Medulla oblongata (tissue), 1 donor: ENCODE measurements around the gene RNF43.
"Not testable (repeated sequence)": the region's sequence is repeated elsewhere in the genome, so short reads cannot be mapped to it uniquely, and the experiment has no call there.

ENCODE experiments used
- DNase-seq: peaks from one replicate; pipeline ENCODE4 v3.0.0-alpha.2; 2015; ENCODE audit errors: extremely low spot score

The RNF43 gene

DNA sequence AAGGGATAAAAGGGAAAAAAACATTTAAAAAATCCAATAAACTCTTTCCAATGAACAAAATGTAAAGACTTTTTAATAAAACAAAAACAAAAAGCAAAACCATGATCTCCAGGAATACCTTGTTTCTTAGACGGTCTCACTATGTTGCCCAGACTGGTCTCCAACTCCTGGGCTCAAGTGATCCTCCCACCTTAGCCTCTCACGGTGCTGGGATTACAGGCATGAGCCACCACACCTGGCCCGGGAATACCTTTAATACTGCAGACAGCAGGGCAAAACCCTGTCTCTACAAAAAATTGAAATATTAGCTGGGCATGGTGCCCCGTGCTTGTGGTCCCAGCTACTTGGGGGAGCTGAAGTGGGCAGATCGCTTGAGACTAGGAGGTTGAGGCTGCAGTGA lies 7.9 kb downstream of the RNF43 start:
- DNase-seq = no peak

DNA sequence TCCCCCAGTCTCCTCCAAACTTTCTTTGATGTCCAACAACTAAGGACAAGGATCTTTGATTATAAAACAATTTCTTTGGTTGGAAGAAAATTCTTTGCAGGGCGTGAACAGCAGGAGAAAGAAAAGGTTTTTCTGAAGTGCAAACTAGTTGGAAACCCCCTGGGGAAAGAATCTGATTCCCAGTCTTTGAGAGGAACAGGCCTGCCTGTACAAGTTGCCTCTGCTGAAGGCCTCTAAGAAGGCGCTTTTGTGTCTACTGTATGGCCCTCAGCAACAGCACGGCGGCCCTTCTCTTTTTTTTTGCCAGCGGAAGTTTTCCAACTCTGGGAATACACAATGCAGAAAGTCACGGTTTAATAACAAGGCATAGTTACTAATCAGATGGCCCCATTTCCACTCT lies 14.0 kb downstream of the RNF43 start:
- no peak for DNase-seq

DNA sequence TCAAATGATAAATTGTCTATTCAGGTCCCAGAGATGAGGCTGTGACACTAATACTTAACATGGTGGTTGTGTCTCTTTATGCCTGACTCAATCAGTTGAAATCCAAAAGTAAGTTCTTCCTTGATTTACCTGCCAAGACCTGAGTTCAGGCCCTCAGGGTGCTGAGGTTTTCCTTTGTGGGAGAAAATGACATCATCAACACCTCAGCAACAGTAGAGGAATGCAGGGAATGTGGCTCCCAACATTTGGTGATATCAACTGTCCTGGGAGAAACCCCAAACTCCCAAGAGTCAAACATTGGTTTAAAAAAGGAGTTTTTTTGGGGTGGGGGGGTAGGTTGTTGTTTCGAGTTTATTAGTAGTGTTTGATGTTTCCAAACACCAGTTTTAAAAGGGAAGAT lies 14.7 kb downstream of the RNF43 start:
- DNase-seq = no peak

DNA sequence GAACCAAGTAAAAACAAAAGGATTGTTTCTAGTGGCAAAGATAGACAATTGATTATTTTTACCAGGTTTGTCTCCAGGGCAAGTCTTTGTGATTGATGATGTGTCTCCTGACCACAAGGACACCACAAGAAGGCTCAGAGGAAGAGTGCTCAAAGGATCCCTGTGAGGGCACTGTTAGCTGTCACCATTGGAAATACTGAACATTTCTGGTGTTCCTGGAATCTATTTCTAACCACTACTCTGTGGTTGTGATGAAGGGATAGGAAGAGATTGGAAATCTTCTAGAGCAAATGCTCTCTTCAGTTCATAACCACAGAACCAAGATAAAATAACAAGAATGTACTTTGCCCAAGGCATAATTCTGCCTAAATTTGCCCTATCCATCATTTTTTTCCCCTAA lies 15.3 kb downstream of the RNF43 start:
- no peak for DNase-seq

DNA sequence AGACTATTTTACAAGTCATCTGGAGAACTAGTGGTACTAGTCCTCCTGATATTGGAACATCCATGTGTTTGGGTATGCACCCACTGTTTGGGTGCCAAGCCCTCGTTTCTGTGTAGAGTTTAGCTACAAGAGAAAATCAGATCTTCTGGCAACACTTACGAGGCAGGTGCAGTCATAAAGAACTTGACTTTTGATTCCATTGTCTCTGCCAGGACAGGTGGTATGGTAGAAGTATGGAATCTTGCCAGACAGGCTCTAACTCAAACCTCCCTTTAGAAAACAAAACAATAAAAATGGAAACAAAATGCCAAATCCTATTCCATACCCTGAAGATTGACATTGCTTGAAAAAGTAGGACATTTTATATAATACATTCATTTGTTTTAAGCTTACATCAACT lies 16.0 kb downstream of the RNF43 start:
- no peak for DNase-seq

DNA sequence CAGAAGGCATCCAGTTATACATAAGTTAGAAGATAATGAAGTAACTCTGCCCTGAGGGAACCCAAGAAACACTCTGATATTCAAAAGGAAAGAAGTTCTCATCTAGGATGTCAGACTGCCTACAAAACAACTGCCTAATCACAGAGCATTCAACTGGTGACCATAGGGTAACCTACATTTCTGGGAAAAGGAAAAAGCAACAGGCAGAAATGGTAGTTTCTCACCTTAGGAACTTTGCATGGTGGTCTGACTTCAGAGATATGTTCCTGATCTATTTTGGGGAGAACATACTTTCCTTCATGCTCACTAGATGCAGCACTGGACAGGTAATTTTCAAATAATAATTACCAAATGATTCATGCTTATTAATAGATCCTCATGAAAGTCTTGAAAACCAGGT lies 16.5 kb downstream of the RNF43 start:
- no peak for DNase-seq

DNA sequence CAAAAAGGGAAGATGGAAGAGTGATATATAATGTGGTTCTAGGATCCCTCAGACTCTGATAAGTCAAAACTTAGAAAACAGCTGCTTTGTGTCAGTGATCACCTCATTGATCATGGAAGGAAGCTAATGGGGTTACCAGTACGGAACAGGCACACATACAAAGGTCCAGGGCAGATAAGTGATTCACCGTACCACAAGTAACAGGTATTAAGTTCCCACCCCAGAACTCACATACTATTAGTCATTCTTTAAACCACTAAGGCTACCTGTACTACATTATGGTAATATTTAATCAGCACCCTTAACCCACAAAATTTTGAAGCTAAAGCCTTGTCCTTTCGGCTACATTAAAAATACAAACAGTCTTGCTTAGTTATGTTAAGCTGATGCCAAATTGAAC lies 17.4 kb downstream of the RNF43 start:
- no peak for DNase-seq

DNA sequence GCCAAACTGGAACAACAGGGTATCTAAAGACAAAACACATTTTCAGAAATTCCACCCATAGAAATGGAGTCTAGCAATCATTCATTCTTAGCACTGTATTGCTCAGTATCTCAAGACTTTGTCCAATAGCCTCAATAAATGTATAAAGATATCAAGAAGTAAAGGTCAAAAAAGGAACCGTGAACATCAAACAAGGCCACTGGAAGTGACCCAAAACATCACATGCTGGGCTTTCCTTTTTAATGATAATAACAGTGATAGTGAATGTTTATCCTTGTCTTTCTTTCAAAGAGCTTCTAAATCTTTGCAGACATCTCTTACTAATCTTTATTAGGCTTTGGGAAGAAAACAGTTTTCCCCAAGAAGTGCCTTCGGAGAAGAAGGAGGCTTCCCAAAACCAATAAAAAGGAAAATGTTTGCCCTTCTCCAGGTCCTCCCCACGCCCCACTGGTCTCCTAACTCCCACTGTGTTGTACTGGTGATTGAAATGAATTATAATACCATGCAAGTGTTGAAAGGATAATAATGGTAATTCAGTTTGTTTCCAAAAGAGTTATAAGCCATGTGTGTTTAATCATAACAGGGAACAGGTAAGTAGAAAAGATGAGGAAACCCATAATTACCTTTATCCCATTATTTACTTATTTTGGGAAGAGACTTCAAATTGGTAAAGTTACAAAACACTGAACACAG lies 18.6 kb downstream of the RNF43 start:
- DNase-seq = no peak

DNA sequence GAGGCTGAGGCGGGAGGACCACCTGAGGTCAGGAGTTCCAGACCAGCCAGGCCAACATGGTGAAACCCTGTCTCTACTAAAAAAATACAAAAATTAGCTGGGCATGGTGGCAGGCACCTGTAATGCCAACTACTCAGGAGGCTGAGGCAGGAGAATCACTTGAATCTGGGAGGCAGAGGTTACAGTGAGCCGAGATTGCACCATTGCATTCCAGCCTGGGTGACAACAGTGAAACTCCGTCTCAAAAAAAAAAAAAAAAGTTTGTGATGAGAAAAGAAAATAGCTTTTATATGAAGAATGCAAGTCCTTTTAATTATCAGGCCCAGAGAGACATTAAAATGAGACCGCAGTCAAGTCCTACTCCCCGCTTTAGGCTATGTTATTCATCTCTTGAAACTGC lies 19.9 kb downstream of the RNF43 start:
- not testable (repeated sequence) for DNase-seq

DNA sequence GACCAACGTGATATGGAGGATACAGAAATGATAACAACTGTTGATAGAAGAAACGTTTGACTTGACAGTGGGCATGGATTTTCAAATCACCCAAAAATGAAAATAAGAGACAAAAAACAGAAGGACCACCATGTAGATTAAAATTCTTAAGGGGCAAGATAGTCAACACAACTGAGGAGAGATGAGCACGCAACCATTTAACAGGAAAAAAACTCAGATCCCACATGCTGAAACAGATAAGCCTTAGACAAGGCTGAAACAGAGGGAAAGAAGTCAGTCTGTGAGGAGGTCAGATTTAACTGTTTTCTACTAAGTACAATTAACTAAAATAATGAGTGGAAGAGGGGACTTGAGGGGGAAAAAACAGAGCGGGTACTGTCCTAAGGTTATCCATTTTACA lies 21.2 kb downstream of the RNF43 start:
- DNase-seq = no peak

DNA sequence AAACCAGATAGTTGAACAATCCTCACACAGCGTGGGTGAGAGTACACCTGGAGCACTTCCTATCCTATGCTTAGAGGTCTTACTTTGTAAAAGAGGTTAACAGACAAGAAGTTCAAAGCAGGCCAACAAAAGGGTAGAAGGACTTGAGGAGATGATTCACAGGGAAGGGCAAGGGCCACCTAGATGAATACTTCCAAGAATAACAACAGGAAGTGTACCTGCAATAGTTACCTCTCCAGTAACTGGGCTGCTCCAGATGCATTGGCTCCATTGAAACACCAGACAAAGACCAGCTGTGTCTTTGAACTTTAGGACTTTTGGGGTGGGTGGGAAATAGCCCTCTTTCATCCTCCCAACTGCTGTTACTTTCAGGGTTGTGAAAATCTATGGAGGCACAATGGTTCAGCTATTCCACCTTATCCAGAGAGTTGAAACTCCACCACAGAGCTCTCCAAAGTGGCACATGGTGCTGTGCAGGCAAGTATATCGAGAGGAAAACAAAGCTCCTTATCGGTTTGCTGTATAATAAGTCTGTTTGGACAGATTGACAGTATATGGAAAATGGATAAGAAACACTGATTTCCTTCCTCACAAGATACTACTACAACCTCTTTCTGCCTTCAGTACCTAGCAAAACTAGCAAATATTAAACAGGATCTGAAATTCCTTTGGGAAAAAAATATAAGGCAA lies 22.7 kb downstream of the RNF43 start:
- DNase-seq = no peak

DNA sequence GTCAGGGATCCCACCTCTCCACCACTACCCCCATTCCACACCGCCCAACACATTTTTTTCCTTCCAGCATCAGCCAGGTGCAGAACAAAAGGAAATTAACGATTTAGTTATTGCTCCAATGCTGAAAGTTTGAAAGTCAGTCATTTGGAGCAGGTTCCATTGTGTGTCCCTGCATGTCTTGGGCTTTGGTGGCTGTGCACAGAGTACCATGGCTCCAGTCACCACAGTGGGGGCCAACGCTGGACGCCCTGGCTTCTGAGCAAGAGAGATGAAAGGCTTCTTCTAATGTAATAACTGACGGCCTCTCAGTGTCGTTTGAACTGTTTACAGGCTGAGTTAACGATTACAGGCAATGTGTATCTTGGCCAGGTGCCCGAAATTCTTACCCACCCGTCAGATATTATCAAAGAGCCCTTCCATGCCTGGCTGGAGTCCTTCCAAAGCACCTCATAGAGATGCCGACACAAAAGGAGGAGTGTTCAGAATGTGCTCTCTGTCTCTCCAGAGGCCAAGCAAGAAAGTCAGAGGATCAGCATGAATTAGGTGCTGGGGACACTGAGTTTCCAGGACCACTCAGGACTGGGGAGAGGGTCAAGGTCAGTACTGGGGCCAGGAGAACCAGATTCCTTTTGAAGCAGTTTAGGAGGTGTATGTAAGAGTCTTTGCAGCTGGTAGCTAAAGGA lies 25.9 kb downstream of the RNF43 start:
- DNase-seq = no peak

DNA sequence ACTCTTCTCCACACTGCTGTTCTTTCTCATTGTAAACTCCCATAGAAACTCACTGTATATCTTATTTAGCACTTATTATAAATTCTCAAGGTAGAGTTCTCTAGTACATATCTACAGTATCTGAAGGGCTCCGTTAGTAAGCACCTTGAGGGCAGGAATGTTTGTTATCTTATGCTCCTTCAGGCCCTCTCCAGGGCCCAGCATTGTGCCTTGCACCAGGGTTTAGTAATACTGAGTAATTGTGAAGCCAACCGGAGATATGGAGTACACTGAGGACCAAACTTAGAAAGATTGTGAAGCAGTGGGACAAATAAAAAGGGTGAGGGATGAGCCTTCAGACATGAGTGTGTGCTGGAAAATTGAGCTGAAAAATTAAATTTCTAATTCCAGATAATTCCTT lies 26.4 kb downstream of the RNF43 start:
- no peak for DNase-seq

DNA sequence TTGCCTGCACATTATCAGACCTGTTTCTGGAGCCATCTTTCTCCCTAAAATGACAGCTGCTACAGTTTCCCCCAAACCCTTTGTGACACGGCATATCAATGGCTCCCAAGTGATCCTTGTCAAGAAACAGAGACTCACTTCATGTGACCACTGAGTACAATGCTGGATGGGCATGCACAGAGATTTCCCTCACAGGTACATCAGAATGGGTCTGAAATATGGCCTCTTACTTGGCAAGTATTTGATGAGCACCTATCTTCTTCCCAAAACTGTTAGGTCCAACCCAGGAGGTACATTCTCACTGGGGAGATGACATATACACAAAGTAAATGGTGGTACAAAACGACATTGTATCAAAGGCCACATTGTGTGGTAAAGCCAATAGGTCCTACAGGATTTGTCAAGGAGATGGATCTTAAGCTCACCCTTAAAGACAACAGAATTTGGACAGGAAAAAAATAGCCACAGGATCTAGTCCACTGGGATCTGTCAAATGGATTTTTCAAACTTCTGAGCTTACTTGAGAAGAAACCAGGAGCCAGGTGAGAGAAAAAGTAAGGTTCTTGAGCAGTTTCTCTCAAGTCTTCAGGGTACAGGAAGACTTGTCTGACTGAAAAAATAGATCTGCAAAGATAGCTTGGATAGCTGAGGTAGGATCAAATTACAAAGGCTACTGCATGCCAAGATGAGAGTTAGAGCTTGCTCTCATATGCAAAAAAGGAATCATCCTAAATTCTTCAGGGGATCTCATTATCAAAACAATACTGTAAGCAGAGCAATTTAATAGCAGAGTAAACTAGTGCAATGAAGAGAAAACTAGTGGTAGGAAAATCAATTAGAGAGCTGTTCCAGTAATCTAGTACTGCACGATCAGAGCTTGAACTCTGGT lies 28.8 kb downstream of the RNF43 start:
- DNase-seq = no peak

DNA sequence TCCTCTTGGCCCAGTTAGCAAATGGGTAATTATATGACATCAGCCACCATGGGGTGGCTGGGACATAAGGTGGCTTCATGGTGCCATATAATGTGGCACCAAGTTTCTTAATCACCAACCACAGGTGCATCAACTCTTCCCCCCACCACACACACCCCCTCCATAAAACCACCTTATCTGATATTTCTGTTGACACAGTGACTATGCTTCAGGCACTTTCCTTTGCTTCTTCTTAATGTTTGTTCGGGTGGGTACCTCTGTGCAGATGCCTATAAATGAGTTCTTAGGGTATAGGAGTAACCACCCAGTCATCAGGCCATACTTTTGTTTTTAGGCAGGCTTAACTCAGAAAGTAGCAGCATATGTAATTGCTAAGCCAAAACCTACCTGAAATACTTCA lies 29.5 kb downstream of the RNF43 start:
- no peak for DNase-seq

DNA sequence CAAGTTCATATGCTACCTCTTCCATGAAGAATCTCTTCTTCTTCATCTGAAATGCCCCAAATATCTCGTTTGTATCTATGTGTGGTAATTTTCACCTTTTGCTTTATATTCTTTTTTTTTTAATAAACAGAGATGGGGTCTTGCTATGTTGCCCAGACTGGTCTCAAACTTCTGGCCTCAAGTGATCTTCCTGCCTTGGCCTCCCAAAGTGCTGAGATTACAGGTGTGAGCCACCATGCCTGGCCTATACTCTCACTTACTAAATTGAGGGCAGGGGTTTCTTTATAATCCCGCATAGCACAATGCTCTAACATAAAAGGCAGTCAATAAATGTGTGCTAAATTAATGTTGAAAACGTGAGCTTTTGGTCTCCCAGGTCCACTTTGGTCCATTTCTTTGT lies 30.6 kb downstream of the RNF43 start:
- DNase-seq = no peak

DNA sequence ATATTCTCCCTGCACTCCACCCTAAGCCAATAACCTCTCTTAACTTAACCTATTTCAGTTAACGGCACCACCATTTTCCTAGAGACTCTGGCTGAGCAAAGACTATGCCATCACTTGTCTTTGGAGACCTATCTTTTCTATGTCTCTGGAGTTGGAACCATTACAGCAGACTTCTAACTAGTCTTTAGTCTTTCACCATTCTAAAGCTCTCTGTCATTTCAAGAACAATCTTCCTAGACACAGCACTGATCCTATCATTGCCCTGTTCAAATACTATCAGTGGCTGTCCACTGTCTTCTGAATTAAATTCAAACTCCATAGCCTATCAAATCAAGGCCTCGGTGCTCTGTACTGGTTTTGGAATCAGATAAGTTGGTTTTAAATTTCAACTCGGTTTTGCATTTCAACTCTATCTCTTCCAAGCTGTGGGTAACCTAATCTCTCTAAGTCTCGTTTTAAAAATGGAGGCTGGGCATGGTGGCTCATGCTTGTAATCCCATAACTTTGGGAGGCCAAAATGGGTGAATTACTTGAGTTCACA lies 31.9 kb downstream of the RNF43 start:
- no peak for DNase-seq

DNA sequence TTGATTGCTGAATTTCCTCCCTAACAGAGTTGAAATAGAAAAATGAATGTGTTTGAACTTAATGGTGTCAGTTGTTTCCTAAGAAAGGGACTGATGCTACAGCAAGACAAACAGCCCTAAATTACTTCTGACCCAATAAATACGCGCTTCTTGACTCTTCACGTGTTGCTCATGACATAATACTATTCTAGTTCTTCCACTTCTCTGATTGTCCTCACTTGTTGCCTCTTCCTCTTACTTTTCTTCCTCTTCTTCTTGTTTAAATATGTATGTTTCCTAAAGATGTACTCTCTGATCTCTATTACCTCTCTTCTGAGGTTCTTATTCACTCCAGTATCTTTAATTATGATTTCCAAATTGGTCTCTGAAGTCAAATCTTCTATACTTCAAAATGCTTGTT lies 32.4 kb downstream of the RNF43 start:
- peak; percentile 24 for DNase-seq

DNA sequence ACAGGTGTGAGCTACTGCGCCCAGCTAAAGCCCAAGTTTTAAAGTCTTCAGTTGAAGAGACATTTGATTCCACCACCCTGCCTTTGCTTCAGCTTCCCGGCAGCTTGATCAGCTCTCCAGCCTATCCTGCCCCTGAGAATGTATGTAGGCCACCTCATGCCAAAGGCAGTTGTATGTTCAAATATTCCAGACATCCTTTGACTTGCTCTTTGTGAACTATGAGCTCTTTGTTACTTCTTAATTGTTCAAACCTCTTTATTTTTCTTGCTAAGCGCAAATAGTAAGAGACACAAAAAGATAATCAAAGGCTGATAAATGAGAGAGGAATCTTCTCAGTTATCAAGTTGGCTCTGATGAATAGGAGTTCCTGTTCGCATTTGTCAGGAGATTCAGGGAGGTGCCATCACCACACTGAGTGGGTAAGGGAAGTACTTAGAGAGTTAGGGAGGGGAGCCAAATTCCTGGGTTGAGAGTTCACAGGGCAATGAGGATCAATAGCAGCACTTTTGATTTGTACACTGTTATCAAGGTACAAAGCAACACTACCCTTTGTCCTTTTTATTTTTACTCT lies 33.4 kb downstream of the RNF43 start:
- DNase-seq = peak; percentile 12

DNA sequence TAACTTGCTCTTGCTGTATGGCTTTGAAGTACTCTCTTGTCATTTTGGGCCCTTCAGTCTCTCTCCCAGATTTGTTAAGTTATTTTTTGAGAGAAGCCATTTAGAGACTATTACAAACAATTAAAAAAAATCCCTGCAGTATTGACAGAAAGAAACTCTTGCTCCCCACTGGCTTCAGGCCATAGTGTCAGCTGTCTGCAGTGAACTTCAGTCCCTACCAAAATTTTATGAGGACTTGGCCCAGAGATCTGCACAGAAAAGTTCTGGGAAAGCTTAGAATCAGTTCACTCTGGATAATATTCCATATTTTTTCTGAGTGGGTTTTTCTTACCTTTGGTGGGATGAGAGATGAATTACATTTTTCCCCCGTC lies 34.5 kb downstream of the RNF43 start:
- no peak for DNase-seq

DNA sequence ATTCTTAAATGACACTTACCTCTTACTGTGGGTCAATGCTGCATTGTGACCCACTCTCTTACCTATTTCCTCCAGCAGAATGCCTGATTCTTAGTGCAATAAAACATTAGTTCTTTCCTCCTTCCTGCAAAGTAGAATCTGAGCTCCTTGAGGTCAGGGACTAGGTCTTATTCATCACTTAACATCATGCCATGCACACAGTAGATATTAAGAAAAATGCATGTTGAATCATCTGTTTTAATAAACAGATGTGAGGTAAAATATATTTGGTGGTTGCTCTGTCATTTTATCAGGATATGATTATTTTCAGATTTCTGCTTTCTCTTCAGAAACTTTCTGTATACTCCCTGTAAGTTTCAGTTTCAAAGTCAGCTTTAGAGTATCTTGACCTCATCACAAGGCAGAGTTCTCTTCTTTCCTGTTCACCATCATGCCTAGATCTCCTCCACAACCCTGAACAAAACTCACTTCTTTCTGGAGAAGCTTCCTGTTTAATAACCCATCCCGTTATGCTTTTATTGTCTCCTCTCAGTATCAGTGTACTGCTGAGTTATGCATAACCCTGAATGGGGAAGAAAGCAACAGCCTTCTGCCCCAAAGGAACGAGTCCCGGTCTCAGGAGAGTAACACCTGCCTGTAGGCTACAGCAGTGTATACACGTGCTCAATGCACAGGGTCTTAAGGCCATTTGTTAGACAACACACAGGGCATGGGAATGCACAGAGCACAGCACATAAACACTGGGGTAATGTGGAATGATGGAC lies 35.0 kb downstream of the RNF43 start:
- no peak for DNase-seq
